Measurements from ENCODE around the gene ANGEL2. TPM values are rescaled to one million over a fixed set of nuclear protein-coding genes. Genes with fewer than 3 reads are reported as not detected.
"Not testable (repeated sequence)": the region's sequence is repeated elsewhere in the genome, so short reads cannot be mapped to it uniquely, and the experiment has no call there.

ANGEL2 gene
- total RNA-seq, 6 experiments from 2014 or later, result 12.1 to 23.2 (median 15.2) TPM

GRCh38 chr1:213008564-213008963, 7.1 kb downstream of the ANGEL2 start:
- Histone ChIP-seq H3K36me3 (peaks cover 0 to 38% (median 11%) of the 10 kb centered on the region in 4 donors), H3K27me3 (no peaks in the 10 kb centered on the region), H3K9me3 (no peaks in the 10 kb centered on the region), H3K27ac (no peak overlapping the region), H3K4me1 (no peaks in the 10 kb centered on the region), H3K4me3 (no peak overlapping the region)
- no peak for ATAC-seq
- no peak for DNase-seq
- 53% methylated on average over 2 of the region's 2 CpGs for WGBS (ENCODE audit: insufficient coverage, low coverage, low lambda C conversion rate, missing lambda C conversion rate)
- intact Hi-C loops (cut with DNase I), result no loop called here
- TF ChIP-seq CTCF (IDR thresholded peaks at IDR 0.05) (no peak), POLR2A (IDR thresholded peaks at IDR 0.05) (no peak)

GRCh38 chr1:213003256-213003655, 12.4 kb downstream of the ANGEL2 start:
- peaks cover 6 to 44% (median 13%) of the 10 kb centered on the region in 4 donors for H3K36me3 ChIP-seq
- TF ChIP-seq CTCF (IDR thresholded peaks at IDR 0.05) (no peak), POLR2A (IDR thresholded peaks at IDR 0.05) (no peak)
- 85% methylated on average over 3 of the region's 3 CpGs for WGBS (ENCODE audit: insufficient coverage, low coverage, low lambda C conversion rate, missing lambda C conversion rate)
- H3K4me3 ChIP-seq, result no peak overlapping the region
- H3K27me3 ChIP-seq, result no peaks in the 10 kb centered on the region
- no peak overlapping the region for H3K27ac ChIP-seq
- H3K4me1 ChIP-seq, result no peaks in the 10 kb centered on the region
- DNase-seq (no peak), ATAC-seq (no peak)
- H3K9me3 ChIP-seq, result no peaks in the 10 kb centered on the region
- intact Hi-C loops (cut with DNase I), result no loop called here

GRCh38 chr1:212994926-212995325, 20.7 kb downstream of the ANGEL2 start:
- Histone ChIP-seq H3K9me3 (no peaks in the 10 kb centered on the region), H3K4me3 (no peak overlapping the region), H3K27ac (no peak overlapping the region), H3K27me3 (no peaks in the 10 kb centered on the region), H3K36me3 (peaks cover 0 to 24% (median 9%) of the 10 kb centered on the region in 4 donors), H3K4me1 (no peaks in the 10 kb centered on the region)
- intact Hi-C loops (cut with DNase I), result no loop called here
- DNase-seq, result no peak
- WGBS (ENCODE audit: insufficient coverage, low coverage, low lambda C conversion rate, missing lambda C conversion rate), result 73% methylated on average over 3 of the region's 3 CpGs
- TF ChIP-seq POLR2A (IDR thresholded peaks at IDR 0.05), result no peak
- TF ChIP-seq CTCF (IDR thresholded peaks at IDR 0.05), result no peak
- ATAC-seq, result no peak

GRCh38 chr1:212993960-212994359, 21.7 kb downstream of the ANGEL2 start:
- H3K36me3 ChIP-seq, result peaks cover 0 to 23% (median 11%) of the 10 kb centered on the region in 4 donors
- ATAC-seq; H3K4me1 ChIP-seq; DNase-seq; H3K27me3 ChIP-seq; H3K4me3 ChIP-seq; H3K27ac ChIP-seq; H3K9me3 ChIP-seq; intact Hi-C loops (cut with DNase I): not testable (repeated sequence)
- WGBS (ENCODE audit: insufficient coverage, low coverage, low lambda C conversion rate, missing lambda C conversion rate), result 90% methylated on average over 6 of the region's 8 CpGs

- DNase-seq (no peak), ATAC-seq (no peak)
- no peak overlapping the region for H3K4me3 ChIP-seq
- no peaks in the 10 kb centered on the region for H3K27me3 ChIP-seq
- H3K36me3 ChIP-seq, result peaks cover 0 to 15% (median 2%) of the 10 kb centered on the region in 4 donors
- intact Hi-C loops (cut with DNase I), result no loop called here
- no peaks in the 10 kb centered on the region for H3K4me1 ChIP-seq
- no peak overlapping the region for H3K27ac ChIP-seq
- 74% methylated on average over 1 of the region's 1 CpG for WGBS (ENCODE audit: insufficient coverage, low coverage, low lambda C conversion rate, missing lambda C conversion rate)
- TF ChIP-seq POLR2A (IDR thresholded peaks at IDR 0.05) (no peak), CTCF (IDR thresholded peaks at IDR 0.05) (no peak)
- no peaks in the 10 kb centered on the region for H3K9me3 ChIP-seq
Measured at GRCh38 chr1:212990276-212990675, 25.4 kb downstream of the ANGEL2 start.
